ENCODE measurements around the gene BCAS2.

DNA sequence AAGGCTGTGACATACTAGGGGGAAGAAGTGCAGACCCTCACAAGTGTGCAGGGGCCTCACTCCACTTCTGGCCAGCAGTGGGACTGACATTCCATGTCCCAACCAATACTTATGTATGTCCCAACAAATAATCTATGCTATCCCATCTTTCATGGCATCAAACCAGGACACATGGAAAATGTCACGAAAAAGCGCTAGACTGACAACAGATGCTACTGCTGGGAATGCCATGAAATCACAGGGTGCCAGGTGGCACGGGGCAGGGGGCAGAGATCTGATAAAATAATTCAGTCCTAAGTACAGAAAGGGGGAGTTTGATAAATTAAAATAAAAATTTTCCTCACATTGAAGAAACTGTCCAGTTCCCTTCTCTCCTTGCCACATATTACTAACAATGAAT lies 27.6 kb upstream of the BCAS2 start:
- TF ChIP-seq, protein P1, sequence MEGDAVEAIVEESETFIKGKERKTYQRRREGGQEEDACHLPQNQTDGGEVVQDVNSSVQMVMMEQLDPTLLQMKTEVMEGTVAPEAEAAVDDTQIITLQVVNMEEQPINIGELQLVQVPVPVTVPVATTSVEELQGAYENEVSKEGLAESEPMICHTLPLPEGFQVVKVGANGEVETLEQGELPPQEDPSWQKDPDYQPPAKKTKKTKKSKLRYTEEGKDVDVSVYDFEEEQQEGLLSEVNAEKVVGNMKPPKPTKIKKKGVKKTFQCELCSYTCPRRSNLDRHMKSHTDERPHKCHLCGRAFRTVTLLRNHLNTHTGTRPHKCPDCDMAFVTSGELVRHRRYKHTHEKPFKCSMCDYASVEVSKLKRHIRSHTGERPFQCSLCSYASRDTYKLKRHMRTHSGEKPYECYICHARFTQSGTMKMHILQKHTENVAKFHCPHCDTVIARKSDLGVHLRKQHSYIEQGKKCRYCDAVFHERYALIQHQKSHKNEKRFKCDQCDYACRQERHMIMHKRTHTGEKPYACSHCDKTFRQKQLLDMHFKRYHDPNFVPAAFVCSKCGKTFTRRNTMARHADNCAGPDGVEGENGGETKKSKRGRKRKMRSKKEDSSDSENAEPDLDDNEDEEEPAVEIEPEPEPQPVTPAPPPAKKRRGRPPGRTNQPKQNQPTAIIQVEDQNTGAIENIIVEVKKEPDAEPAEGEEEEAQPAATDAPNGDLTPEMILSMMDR (IDR thresholded peaks at IDR 0.05), result no peak
- no peak for TF ChIP-seq POLR2A (IDR thresholded peaks at IDR 0.05)

Data from esophagus squamous epithelium (tissue), 4 donors.